Testis (tissue), 2 donors: ENCODE results near the gene DISC1.

Source experiments
- POLR2A ChIP-seq: fragments of 450-650 bp; IDR thresholded peaks from one replicate; pipeline ENCODE4 v1.6.1; 2017; ENCODE audit warnings: antibody characterized with exemption, mild to moderate bottlenecking, moderate library complexity
- TF ChIP-seq, protein P1 (sequence below), 3 experiments: fragments of 450-650 bp in 2 of 3; fragments of 200-600 bp in 1 of 3; sonication (generic) in 1 of 3; IDR thresholded peaks; one replicate each; pipeline ENCODE4 v1.5.1; 2016 to 2019; ENCODE audit warnings: antibody characterized with exemption in 3 of 3, mild to moderate bottlenecking in 2 of 3, moderate library complexity in 1 of 3

- TF ChIP-seq, protein P1, sequence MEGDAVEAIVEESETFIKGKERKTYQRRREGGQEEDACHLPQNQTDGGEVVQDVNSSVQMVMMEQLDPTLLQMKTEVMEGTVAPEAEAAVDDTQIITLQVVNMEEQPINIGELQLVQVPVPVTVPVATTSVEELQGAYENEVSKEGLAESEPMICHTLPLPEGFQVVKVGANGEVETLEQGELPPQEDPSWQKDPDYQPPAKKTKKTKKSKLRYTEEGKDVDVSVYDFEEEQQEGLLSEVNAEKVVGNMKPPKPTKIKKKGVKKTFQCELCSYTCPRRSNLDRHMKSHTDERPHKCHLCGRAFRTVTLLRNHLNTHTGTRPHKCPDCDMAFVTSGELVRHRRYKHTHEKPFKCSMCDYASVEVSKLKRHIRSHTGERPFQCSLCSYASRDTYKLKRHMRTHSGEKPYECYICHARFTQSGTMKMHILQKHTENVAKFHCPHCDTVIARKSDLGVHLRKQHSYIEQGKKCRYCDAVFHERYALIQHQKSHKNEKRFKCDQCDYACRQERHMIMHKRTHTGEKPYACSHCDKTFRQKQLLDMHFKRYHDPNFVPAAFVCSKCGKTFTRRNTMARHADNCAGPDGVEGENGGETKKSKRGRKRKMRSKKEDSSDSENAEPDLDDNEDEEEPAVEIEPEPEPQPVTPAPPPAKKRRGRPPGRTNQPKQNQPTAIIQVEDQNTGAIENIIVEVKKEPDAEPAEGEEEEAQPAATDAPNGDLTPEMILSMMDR (IDR thresholded peaks at IDR 0.05), result no peak
- no peak for TF ChIP-seq POLR2A
These were observed 94.2 kb downstream of the DISC1 start for GRCh38 chr1:231720652-231721325.
